ENCODE results near the gene MMP20. TPM values are rescaled to one million over a fixed set of nuclear protein-coding genes. Genes with fewer than 3 reads are reported as not detected.

The MMP20 gene
- total RNA-seq, 1 experiment from 2014 or later: not detected

DNA sequence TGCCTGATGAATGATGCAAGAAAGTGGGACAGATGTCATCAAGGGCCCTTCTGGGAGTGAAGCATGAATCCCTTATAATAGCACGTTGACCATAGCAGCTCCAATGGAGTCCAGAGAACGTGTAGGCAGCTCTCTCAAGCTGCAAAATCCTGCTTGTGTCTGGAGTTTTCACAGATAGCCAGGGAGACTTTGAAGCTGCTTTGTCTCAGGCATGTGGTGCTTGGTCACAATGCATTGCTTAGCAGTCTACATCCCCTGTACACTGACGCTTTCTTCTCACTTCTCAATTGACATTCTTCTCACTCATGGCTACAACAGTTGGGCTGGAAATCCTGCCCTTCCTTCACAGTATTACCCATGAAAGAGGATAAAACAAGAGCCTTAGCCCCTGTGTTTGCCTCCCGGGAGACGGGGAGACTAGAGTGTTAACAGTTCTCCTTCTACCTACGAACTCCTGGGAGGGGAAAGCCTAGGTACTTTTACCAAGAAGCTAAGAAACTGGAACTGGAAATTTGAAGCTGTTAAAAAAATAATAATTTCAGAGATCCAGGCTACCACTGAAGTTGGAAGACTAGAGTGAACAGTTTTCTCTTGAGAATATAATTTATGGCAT is 73.9 kb downstream of the MMP20 start:
- H3K4me1 Mint-ChIP-seq: peaks cover 24% of the 10 kb centered on the region
- DNase-seq (ENCODE audit: low spot score) (no peak), ATAC-seq (no peak)
- no peaks in the 10 kb centered on the region for H3K9me3 Mint-ChIP-seq
- H3K4me3 Mint-ChIP-seq: no peak overlapping the region
- ChIA-PET CTCF (interaction anchor here (1.6 kb wide), 1 partner anchor 115 kb away, joined by 4 read pairs; no protein-coding TSS in a partner anchor), POLR2A (no interaction called here)
- TF ChIP-seq FOXP1 (CRISPR knock-in tag; IDR thresholded peaks at IDR 0.05; ENCODE audit: borderline replicate concordance) (no peak), OVOL2 (CRISPR knock-in tag; IDR thresholded peaks at IDR 0.05; ENCODE audit: borderline replicate concordance) (no peak), ELF4 (CRISPR knock-in tag; IDR thresholded peaks at IDR 0.05; ENCODE audit: low read depth) (no peak), AFF4 (CRISPR knock-in tag; IDR thresholded peaks at IDR 0.05; ENCODE audit: borderline replicate concordance) (no peak), ZNF671 (CRISPR knock-in tag; IDR thresholded peaks at IDR 0.05) (no peak), HMGA2 (CRISPR knock-in tag; IDR thresholded peaks at IDR 0.05) (no peak), MAX (CRISPR knock-in tag; IDR thresholded peaks at IDR 0.05) (no peak), NFATC4 (CRISPR knock-in tag; IDR thresholded peaks at IDR 0.05) (no peak), ZNF423 (CRISPR knock-in tag; IDR thresholded peaks at IDR 0.05) (no peak), SMAD4 (CRISPR knock-in tag; IDR thresholded peaks at IDR 0.05) (no peak), TP53 (CRISPR knock-in tag; IDR thresholded peaks at IDR 0.05) (no peak), RORB (CRISPR knock-in tag; IDR thresholded peaks at IDR 0.05) (no peak), ZNF416 (CRISPR knock-in tag; IDR thresholded peaks at IDR 0.05) (no peak), MXD4 (CRISPR knock-in tag; IDR thresholded peaks at IDR 0.05; ENCODE audit: borderline replicate concordance) (no peak)
- TF ChIP-seq, protein P1, sequence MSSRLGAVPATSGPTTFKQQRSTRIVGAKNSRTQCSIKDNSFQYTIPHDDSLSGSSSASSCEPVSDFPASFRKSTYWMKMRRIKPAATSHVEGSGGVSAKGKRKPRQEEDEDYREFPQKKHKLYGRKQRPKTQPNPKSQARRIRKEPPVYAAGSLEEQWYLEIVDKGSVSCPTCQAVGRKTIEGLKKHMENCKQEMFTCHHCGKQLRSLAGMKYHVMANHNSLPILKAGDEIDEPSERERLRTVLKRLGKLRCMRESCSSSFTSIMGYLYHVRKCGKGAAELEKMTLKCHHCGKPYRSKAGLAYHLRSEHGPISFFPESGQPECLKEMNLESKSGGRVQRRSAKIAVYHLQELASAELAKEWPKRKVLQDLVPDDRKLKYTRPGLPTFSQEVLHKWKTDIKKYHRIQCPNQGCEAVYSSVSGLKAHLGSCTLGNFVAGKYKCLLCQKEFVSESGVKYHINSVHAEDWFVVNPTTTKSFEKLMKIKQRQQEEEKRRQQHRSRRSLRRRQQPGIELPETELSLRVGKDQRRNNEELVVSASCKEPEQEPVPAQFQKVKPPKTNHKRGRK (CRISPR knock-in tag; IDR thresholded peaks at IDR 0.05; ENCODE audit: borderline replicate concordance): no peak
- TF ChIP-seq, protein P2, sequence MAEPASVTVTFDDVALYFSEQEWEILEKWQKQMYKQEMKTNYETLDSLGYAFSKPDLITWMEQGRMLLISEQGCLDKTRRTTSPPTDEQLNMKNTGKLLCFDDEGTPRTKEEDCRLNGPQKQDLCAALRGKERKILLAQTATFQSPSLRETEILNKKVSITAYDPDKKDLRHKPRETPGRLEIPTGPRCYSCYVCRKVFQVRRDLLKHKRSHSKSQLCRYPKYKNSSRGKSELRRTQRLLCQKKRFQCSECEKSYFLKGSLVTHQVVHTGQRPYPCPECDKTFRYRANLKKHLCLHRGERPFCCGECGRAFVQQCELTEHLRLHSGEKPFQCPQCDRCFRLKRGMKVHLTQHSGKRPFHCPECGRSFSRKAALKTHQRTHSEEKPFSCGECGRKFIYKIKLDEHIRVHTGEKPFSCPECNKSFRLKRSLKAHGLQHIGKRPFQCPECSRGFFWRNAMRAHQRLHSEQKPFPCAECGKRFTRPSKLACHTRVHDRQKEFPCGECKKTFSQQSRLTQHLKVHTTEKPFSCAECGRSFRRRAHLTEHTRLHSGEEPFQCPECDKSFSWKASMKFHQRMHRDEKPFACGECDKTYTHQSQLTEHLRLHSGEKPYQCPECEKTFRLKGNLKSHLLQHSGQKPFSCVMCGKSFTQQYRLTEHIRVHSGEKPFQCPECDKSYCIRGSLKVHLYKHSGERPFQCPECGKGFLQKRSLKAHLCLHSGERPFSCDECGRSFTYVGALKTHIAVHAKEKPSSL (CRISPR knock-in tag; conservative IDR thresholded peaks at IDR 0.05): no peak
- TF ChIP-seq, protein P3, sequence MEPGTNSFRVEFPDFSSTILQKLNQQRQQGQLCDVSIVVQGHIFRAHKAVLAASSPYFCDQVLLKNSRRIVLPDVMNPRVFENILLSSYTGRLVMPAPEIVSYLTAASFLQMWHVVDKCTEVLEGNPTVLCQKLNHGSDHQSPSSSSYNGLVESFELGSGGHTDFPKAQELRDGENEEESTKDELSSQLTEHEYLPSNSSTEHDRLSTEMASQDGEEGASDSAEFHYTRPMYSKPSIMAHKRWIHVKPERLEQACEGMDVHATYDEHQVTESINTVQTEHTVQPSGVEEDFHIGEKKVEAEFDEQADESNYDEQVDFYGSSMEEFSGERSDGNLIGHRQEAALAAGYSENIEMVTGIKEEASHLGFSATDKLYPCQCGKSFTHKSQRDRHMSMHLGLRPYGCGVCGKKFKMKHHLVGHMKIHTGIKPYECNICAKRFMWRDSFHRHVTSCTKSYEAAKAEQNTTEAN (CRISPR knock-in tag; IDR thresholded peaks at IDR 0.05): no peak
- no peak overlapping the region for H3K27ac Mint-ChIP-seq
- H3K36me3 Mint-ChIP-seq: no peaks in the 10 kb centered on the region
- H3K27me3 Mint-ChIP-seq (ENCODE audit: low read depth): peaks cover 11% of the 10 kb centered on the region
